Activated CD4-positive, alpha-beta memory T cell treated with anti-CD3 and anti-CD28 coated beads for 36 hours (primary cell): ENCODE data around the gene ELOVL4. TPM values are rescaled to one million over a fixed set of nuclear protein-coding genes. Genes with fewer than 3 reads are reported as not detected.

ENCODE experiments used
- CTCF ChIA-PET: fragments of 350-600 bp; sonication (Branson Sonifier 250); formaldehyde crosslinking; loops from one replicate; lab custom pipeline; 2021; ENCODE audit warnings: antibody characterized with exemption, inconsistent platforms; lab: Charles Lee
- POLR2A ChIA-PET: fragments of 350-600 bp; sonication (Branson Sonifier 250); formaldehyde crosslinking; loops from one replicate; lab custom pipeline; 2021; ENCODE audit warnings: antibody characterized with exemption; lab: Charles Lee
- DNase-seq: peaks from one replicate; pipeline ENCODE4 v3.0.0-alpha.2; 2020
- H3K27ac Mint-ChIP-seq: one replicate; pipeline ENCODE4 v1.8.0; 2021; ENCODE audit warnings: mixed read lengths
- H3K27me3 Mint-ChIP-seq: one replicate; pipeline ENCODE4 v1.8.0; 2021; ENCODE audit warnings: mixed read lengths
- H3K36me3 Mint-ChIP-seq: one replicate; pipeline ENCODE4 v1.8.0; 2021; ENCODE audit warnings: mixed read lengths
- H3K4me1 Mint-ChIP-seq: one replicate; pipeline ENCODE4 v1.8.0; 2021; ENCODE audit warnings: low read depth, mixed read lengths
- H3K4me3 Mint-ChIP-seq: one replicate; pipeline ENCODE4 v1.8.0; 2021; ENCODE audit warnings: mild to moderate bottlenecking, mixed read lengths
- H3K9me3 Mint-ChIP-seq: one replicate; pipeline ENCODE4 v1.8.0; 2021; ENCODE audit warnings: mixed read lengths
- intact Hi-C: fragments of 100-400 bp; cut with micrococcal nuclease; formaldehyde crosslinking; loops from one replicate; pipeline ENCODE4 v1.15.1; 2023
- total RNA-seq, 2 experiments: library from RNA; stranded (reverse); gene quantifications; one replicate each; pipeline ENCODE4 v1.2.3, GENCODE V29; 2021

ELOVL4 gene
- total RNA-seq, 2 experiments from 2014 or later = 1.3 to 1.6 TPM

DNA sequence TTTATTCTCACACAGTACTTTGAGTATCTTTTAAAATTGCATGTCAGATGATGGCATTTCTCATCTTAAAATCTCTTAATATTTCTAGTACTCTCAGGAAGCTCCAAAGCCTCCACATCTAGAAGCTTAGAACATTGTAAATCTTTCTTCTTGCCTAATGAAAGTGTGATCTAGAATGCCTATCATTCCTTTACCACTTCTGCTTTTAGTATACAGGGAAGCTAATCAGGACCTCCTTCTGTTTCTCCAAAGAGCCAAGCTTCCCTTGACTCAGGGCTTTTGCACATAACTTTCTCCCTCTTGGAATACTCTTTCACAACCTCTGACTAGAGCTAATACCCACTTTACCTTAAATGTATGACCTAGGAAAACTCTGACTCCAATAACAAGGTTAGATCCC is 7.5 kb upstream of the ELOVL4 start:
- ChIA-PET POLR2A (no interaction called here), CTCF (interaction anchor here (0.8 kb wide), 1 partner anchor 139 kb away, joined by 3 read pairs; no protein-coding TSS in a partner anchor)
- Mint-ChIP-seq H3K27me3 (peaks cover 15% of the 10 kb centered on the region), H3K4me3 (no peak overlapping the region), H3K4me1 (no peaks in the 10 kb centered on the region), H3K36me3 (no peaks in the 10 kb centered on the region), H3K9me3 (peaks cover 5% of the 10 kb centered on the region), H3K27ac (no peak overlapping the region)
- intact Hi-C loops = no loop called here
- no peak for DNase-seq

DNA sequence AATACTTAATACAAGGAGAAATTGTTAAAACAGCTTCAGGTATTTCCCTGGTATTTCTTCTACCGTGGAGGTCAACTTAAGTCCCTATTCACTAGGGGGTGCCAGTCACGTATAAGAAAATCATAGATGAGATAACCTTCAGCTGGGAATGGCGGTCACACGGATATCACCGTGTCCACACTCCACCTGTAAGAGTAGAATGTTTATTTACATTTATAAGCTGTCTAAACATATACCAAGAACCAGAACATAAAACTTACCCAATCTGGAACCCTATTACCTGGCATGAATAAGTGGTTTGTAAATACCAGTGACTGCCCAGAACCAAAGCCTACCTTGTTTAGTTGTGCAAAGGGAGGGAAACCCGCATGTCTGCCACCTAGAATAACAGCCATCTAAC is 1.9 kb upstream of the ELOVL4 start:
- H3K36me3 Mint-ChIP-seq = no peaks in the 10 kb centered on the region
- H3K4me1 Mint-ChIP-seq = peaks cover 15% of the 10 kb centered on the region
- peaks cover 22% of the 10 kb centered on the region for H3K27me3 Mint-ChIP-seq
- ChIA-PET POLR2A (interaction anchor here (1.4 kb wide), 1 partner anchor 157 kb away, joined by 4 read pairs; the partner anchor contains the start of gene BCKDHB), CTCF (interaction anchor here (0.6 to 2.7 kb wide), 33 partner anchors 9 to 224 kb away, joined by 3 to 82 read pairs (median 4); partner anchors contain the start of genes BCKDHB and TTK)
- H3K9me3 Mint-ChIP-seq = no peaks in the 10 kb centered on the region
- H3K4me3 Mint-ChIP-seq = no peak overlapping the region
- DNase-seq = peak; percentile 68
- H3K27ac Mint-ChIP-seq = no peak overlapping the region
- intact Hi-C loops = loop anchor here (1.0 to 5.0 kb wide), 5 partner anchors 35 to 1803 kb away; partner anchors contain the start of genes TENT5A and TTK

DNA sequence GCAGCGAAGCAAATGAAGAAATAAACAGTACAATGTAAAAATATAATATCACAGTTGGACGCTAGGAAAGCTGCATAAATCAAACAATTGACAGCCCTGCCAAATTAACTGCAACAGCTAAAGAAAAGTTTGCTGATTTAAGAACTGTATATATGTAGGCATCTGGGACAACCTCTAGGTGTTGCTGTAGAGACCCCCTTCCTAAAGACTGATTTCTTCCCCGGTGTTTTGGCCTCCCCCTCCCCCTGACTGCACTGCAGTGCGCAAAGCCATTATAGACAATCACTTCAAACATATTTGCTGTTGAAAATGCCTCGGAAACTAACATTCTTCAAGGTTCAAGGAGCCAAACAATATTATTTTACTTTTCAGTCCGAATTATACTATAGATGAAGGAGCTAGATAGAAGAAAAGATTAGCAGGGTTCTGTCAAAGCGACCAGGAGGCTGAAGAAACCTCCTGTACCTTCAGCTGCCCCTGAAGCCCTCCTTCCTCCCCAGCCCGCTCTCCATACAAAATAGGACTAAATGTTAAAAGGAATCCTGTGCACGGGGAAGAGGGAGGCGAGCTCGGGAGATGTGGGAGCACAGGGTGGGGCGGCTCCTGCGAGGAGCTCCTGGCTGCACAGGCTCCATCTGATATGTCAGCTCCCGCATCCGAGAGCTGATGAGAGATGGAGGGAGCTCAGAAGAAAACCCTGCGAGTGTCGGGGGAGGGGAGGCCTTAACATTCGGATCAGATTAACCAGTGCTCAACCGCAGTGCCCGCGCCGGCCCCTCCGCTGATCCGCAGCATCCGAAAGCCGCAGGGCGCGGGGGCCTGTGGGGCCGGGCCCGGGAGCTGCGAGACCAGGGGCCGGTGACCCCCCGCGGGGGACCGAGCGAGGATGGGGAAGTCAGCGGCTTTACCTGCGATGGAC is 822 bp downstream of the ELOVL4 start:
- Mint-ChIP-seq H3K4me1 (peaks cover 15% of the 10 kb centered on the region), H3K27ac (no peak overlapping the region), H3K36me3 (no peaks in the 10 kb centered on the region), H3K4me3 (peak overlapping the region; percentile 79), H3K9me3 (no peaks in the 10 kb centered on the region), H3K27me3 (peaks cover 37% of the 10 kb centered on the region)
- ChIA-PET POLR2A (interaction anchor here (0.5 to 0.9 kb wide), 2 partner anchors 22 to 57 kb away, joined by 3 to 4 read pairs; no protein-coding TSS in a partner anchor), CTCF (interaction anchor here (0.6 to 1.9 kb wide), 17 partner anchors 9 to 1807 kb away, joined by 3 to 12 read pairs (median 5); partner anchors contain the start of genes BCKDHB and TTK)
- intact Hi-C loops = loop anchor here (1.0 to 5.0 kb wide), 3 partner anchors 160 to 1806 kb away; partner anchors contain the start of genes BCKDHB and TENT5A
- peak; percentile 34 for DNase-seq

DNA sequence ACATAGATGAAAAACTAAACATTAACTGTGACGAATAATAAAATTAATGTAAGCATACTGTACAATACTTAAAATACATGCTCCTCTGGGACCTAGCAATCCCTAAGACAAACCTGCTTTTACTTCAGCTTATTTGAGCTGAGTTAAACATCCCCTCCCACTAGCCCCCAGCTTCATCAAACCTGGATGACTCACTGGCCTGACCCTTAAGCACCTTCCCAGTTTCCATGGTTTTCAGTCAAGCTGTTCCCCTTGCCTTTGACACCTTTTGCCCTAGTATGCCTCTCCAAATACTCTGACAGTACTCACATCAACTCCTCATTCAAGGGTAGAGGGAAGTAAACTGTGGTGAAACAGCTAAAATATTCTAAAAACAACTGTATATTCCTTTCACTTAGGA is 4.2 kb downstream of the ELOVL4 start:
- no peak overlapping the region for H3K4me3 Mint-ChIP-seq
- CTCF ChIA-PET = interaction anchor here (0.6 to 2.9 kb wide), 3 partner anchors 73 to 279 kb away, joined by 3 to 9 read pairs (median 6); no protein-coding TSS in a partner anchor
- DNase-seq = no peak
- no peaks in the 10 kb centered on the region for H3K9me3 Mint-ChIP-seq
- peaks cover 15% of the 10 kb centered on the region for H3K4me1 Mint-ChIP-seq
- intact Hi-C loops = no loop called here
- H3K27ac Mint-ChIP-seq = no peak overlapping the region
- peaks cover 38% of the 10 kb centered on the region for H3K27me3 Mint-ChIP-seq
- no peaks in the 10 kb centered on the region for H3K36me3 Mint-ChIP-seq
- POLR2A ChIA-PET = no interaction called here

DNA sequence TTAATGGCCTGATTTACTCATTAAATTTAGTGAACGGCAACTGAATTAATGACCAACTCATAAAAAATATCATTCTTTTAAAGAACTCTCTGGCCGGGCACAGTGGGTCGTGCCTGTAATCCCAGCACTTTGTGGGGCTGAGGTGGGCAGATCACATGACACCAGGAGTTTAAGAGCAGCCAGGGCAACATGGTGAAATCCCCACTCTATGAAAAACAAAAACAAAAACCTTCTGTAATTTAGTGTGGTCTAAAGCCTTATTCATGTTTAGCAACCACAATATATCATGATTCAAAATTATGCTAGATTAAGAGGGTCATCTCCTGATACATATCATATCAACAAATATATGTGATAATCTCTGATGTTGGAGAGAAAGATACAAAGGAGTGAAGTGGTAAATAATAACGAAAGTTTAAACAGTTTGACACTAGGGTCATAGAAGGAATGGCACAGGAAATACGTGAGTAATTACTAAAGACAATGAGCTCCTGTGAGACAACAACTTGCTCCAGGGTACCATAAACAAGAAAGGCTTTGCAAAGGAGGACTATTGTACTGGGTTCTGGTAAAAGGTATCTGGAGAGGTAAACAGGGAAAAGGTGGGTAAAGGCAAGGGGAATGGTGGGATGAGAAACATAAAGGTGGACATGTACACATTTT is 5.7 kb downstream of the ELOVL4 start:
- Mint-ChIP-seq H3K4me3 (no peak overlapping the region), H3K9me3 (no peaks in the 10 kb centered on the region), H3K27me3 (peaks cover 30% of the 10 kb centered on the region), H3K4me1 (peaks cover 7% of the 10 kb centered on the region), H3K36me3 (no peaks in the 10 kb centered on the region), H3K27ac (no peak overlapping the region)
- ChIA-PET CTCF (no interaction called here), POLR2A (no interaction called here)
- intact Hi-C loops = no loop called here
- no peak for DNase-seq

GRCh38 chr6:79928478-79928998 is 18.8 kb downstream of the ELOVL4 start:
- CTCF ChIA-PET = interaction anchor here (0.9 kb wide), 1 partner anchor 59 kb away, joined by 3 read pairs; no protein-coding TSS in a partner anchor
- Mint-ChIP-seq H3K36me3 (no peaks in the 10 kb centered on the region), H3K4me1 (peaks cover 5% of the 10 kb centered on the region), H3K9me3 (no peaks in the 10 kb centered on the region), H3K27me3 (peaks cover 8% of the 10 kb centered on the region), H3K27ac (no peak overlapping the region), H3K4me3 (no peak overlapping the region)
- no peak for DNase-seq
- POLR2A ChIA-PET = no interaction called here
- intact Hi-C loops = no loop called here

GRCh38 chr6:79927758-79928157 is 19.6 kb downstream of the ELOVL4 start:
- POLR2A ChIA-PET = no interaction called here

GRCh38 chr6:79923270-79923669 is 24.1 kb downstream of the ELOVL4 start:
- CTCF ChIA-PET = no interaction called here

More at GRCh38 chr6:79927758-79928157, 19.6 kb downstream of the ELOVL4 start:
- H3K36me3 Mint-ChIP-seq = no peaks in the 10 kb centered on the region
- no peak overlapping the region for H3K4me3 Mint-ChIP-seq
- CTCF ChIA-PET = no interaction called here
- H3K4me1 Mint-ChIP-seq = peaks cover 5% of the 10 kb centered on the region
- no peak for DNase-seq
- peaks cover 6% of the 10 kb centered on the region for H3K27me3 Mint-ChIP-seq
- intact Hi-C loops = no loop called here
- no peak overlapping the region for H3K27ac Mint-ChIP-seq
- no peaks in the 10 kb centered on the region for H3K9me3 Mint-ChIP-seq

GRCh38 chr6:79922018-79922417 is 25.3 kb downstream of the ELOVL4 start:
- ChIA-PET CTCF (no interaction called here), POLR2A (no interaction called here)
- Mint-ChIP-seq H3K4me1 (no peaks in the 10 kb centered on the region), H3K4me3 (no peak overlapping the region), H3K27ac (no peak overlapping the region), H3K36me3 (no peaks in the 10 kb centered on the region), H3K9me3 (no peaks in the 10 kb centered on the region), H3K27me3 (peaks cover 9% of the 10 kb centered on the region)
- DNase-seq = no peak
- intact Hi-C loops = no loop called here

More at GRCh38 chr6:79923270-79923669, 24.1 kb downstream of the ELOVL4 start:
- Mint-ChIP-seq H3K4me3 (no peak overlapping the region), H3K27ac (no peak overlapping the region), H3K9me3 (no peaks in the 10 kb centered on the region), H3K36me3 (no peaks in the 10 kb centered on the region), H3K4me1 (peaks cover 3% of the 10 kb centered on the region), H3K27me3 (peaks cover 6% of the 10 kb centered on the region)
- no peak for DNase-seq
- POLR2A ChIA-PET = no interaction called here
- intact Hi-C loops = no loop called here

GRCh38 chr6:79913369-79913768 is 34.0 kb downstream of the ELOVL4 start:
- H3K4me1 Mint-ChIP-seq = peaks cover 4% of the 10 kb centered on the region
- CTCF ChIA-PET = interaction anchor here (2.8 kb wide), 1 partner anchor 33 kb away, joined by 6 read pairs; no protein-coding TSS in a partner anchor
- no peaks in the 10 kb centered on the region for H3K9me3 Mint-ChIP-seq
- peaks cover 10% of the 10 kb centered on the region for H3K27me3 Mint-ChIP-seq
- no peak overlapping the region for H3K27ac Mint-ChIP-seq
- DNase-seq = peak; percentile 9
- POLR2A ChIA-PET = no interaction called here
- no peaks in the 10 kb centered on the region for H3K36me3 Mint-ChIP-seq
- intact Hi-C loops = no loop called here
- H3K4me3 Mint-ChIP-seq = no peak overlapping the region

GRCh38 chr6:79911992-79912391 is 35.4 kb downstream of the ELOVL4 start:
- Mint-ChIP-seq H3K9me3 (no peaks in the 10 kb centered on the region), H3K27ac (no peak overlapping the region), H3K4me3 (no peak overlapping the region), H3K36me3 (no peaks in the 10 kb centered on the region), H3K4me1 (peaks cover 4% of the 10 kb centered on the region), H3K27me3 (peaks cover 8% of the 10 kb centered on the region)
- CTCF ChIA-PET = interaction anchor here (2.8 kb wide), 1 partner anchor 34 kb away, joined by 6 read pairs; no protein-coding TSS in a partner anchor
- DNase-seq = no peak
- POLR2A ChIA-PET = no interaction called here
- intact Hi-C loops = no loop called here
